GM23338 (cell line): ENCODE results near the gene FBXO22. TPM values are rescaled to one million over a fixed set of nuclear protein-coding genes. Genes with fewer than 3 reads are reported as not detected.

Experiments
- ATAC-seq: fragments of 200-7000 bp; cut with Tn5 transposase; 3 replicates; pipeline ENCODE4 v1.9.1; 2020
- DNase-seq: peaks from one replicate; pipeline ENCODE4 v3.0.0-alpha.2; 2015; ENCODE audit warnings: low spot score
- H2AFZ ChIP-seq: fragments of 200-600 bp; sonication (generic); 2 replicates; pipeline ENCODE4 v1.8.0; 2016; ENCODE audit warnings: antibody characterized with exemption, mild to moderate bottlenecking, moderate library complexity
- H3F3A ChIP-seq: fragments of 200-600 bp; sonication (generic); replicated peaks from 2 replicates; pipeline ENCODE4 v1.8.0; 2017; ENCODE audit warnings: antibody characterized with exemption, mixed run types, low read depth
- H3K27ac ChIP-seq: fragments of 200-600 bp; sonication (generic); 2 replicates; pipeline ENCODE4 v1.6.1; 2016; ENCODE audit warnings: low read depth
- H3K27me3 ChIP-seq: fragments of 200-600 bp; sonication (generic); 2 replicates; pipeline ENCODE4 v1.8.0; 2016; ENCODE audit warnings: mild to moderate bottlenecking, mixed run types, moderate library complexity; ENCODE audit not compliant: insufficient read depth
- H3K36me3 ChIP-seq: fragments of 200-600 bp; sonication (generic); 2 replicates; pipeline ENCODE4 v1.8.0; 2016; ENCODE audit warnings: mild to moderate bottlenecking; ENCODE audit not compliant: insufficient read depth
- H3K4me1 ChIP-seq: fragments of 200-600 bp; sonication (generic); 2 replicates; pipeline ENCODE4 v1.8.0; 2016; ENCODE audit warnings: mild to moderate bottlenecking, moderate library complexity; ENCODE audit not compliant: insufficient read depth
- H3K4me2 ChIP-seq: fragments of 200-600 bp; sonication (generic); 2 replicates; pipeline ENCODE4 v1.7.1; 2017; ENCODE audit warnings: mixed run types
- H3K4me3 ChIP-seq: fragments of 200-600 bp; sonication (generic); 2 replicates; pipeline ENCODE4 v1.6.1; 2016; ENCODE audit warnings: mixed run types
- H3K79me2 ChIP-seq: fragments of 200-600 bp; sonication (generic); replicated peaks from 2 replicates; pipeline ENCODE4 v1.8.0; 2017; ENCODE audit warnings: mild to moderate bottlenecking; ENCODE audit not compliant: insufficient read depth
- H3K9me2 ChIP-seq: fragments of 200-600 bp; sonication (generic); 2 replicates; pipeline ENCODE4 v1.8.0; 2017; ENCODE audit not compliant: insufficient read depth
- H4K20me1 ChIP-seq: fragments of 200-600 bp; sonication (generic); replicated peaks from 2 replicates; pipeline ENCODE4 v1.8.0; 2017; ENCODE audit warnings: mild to moderate bottlenecking; ENCODE audit not compliant: insufficient read depth
- H3K27ac Mint-ChIP-seq: 2 replicates; pipeline ENCODE4 v1.8.0; 2020; ENCODE audit warnings: inconsistent platforms, mild to moderate bottlenecking, moderate library complexity, mixed read lengths
- H3K27me3 Mint-ChIP-seq: 3 replicates; pipeline ENCODE4 v1.8.0; 2022; ENCODE audit warnings: low read depth, mild to moderate bottlenecking, moderate library complexity, mixed read lengths, inconsistent platforms; ENCODE audit not compliant: insufficient read depth, poor library complexity
- H3K36me3 Mint-ChIP-seq: 3 replicates; pipeline ENCODE4 v1.8.0; 2021; ENCODE audit warnings: low read depth, mild to moderate bottlenecking, inconsistent platforms, moderate library complexity, mixed read lengths
- H3K4me1 Mint-ChIP-seq: 3 replicates; pipeline ENCODE4 v1.8.0; 2020; ENCODE audit warnings: mild to moderate bottlenecking, inconsistent platforms, mixed read lengths
- H3K4me3 Mint-ChIP-seq: 3 replicates; pipeline ENCODE4 v1.8.0; 2021; ENCODE audit warnings: moderate library complexity, mild to moderate bottlenecking, inconsistent platforms, mixed read lengths
- H3K9me3 Mint-ChIP-seq: 3 replicates; pipeline ENCODE4 v1.8.0; 2020; ENCODE audit warnings: moderate library complexity, mild to moderate bottlenecking, inconsistent platforms, mixed read lengths
- CREB1 ChIP-seq: fragments of 250-450 bp; sonication (Bioruptor Pico); IDR thresholded peaks from 2 replicates; pipeline ENCODE4 v1.5.0; 2020; ENCODE audit warnings: low read depth, mild to moderate bottlenecking, moderate library complexity
- CTCF ChIP-seq, 2 experiments: fragments of 200-600 bp in 1 of 2; sonication (generic) in 1 of 2; conservative IDR thresholded peaks; 2 replicates each; pipeline versions ENCODE4 v1.5.1 to v1.6.1; 2016 to 2017; ENCODE audit warnings: antibody characterized with exemption in 2 of 2, low read depth in 2 of 2, mild to moderate bottlenecking in 2 of 2, moderate library complexity in 1 of 2
- EZH2 ChIP-seq: fragments of 200-600 bp; sonication (generic); IDR thresholded peaks from one replicate; pipeline ENCODE4 v1.8.0; 2017; ENCODE audit warnings: antibody characterized with exemption, mild to moderate bottlenecking, low read depth; ENCODE audit not compliant: unreplicated experiment
- EZH2phosphoT487 ChIP-seq: fragments of 200-600 bp; sonication (generic); IDR thresholded peaks from one replicate; pipeline ENCODE4 v1.8.1; 2018; ENCODE audit warnings: antibody characterized with exemption; ENCODE audit not compliant: unreplicated experiment
- JUNB ChIP-seq: IDR thresholded peaks from one replicate; pipeline ENCODE4 v1.6.1; 2016; ENCODE audit warnings: antibody characterized with exemption; ENCODE audit not compliant: unreplicated experiment
- NANOG ChIP-seq: IDR thresholded peaks from 2 replicates; pipeline ENCODE4 v1.6.1; 2016; ENCODE audit warnings: antibody characterized with exemption, borderline replicate concordance
- REST ChIP-seq: IDR thresholded peaks from one replicate; pipeline ENCODE4 v1.6.1; 2018; ENCODE audit warnings: antibody characterized with exemption; ENCODE audit not compliant: unreplicated experiment
- STAT1 ChIP-seq: IDR thresholded peaks from one replicate; pipeline ENCODE4 v1.6.1; 2016; ENCODE audit warnings: antibody characterized with exemption; ENCODE audit not compliant: unreplicated experiment
- ZNF114 ChIP-seq: fragments of 250-450 bp; sonication (Bioruptor Pico); IDR thresholded peaks from 2 replicates; pipeline ENCODE4 v1.5.0; 2020; ENCODE audit warnings: mild to moderate bottlenecking, moderate library complexity
- ZNF331 ChIP-seq: fragments of 250-450 bp; sonication (Bioruptor Pico); IDR thresholded peaks from 2 replicates; pipeline ENCODE4 v1.5.0; 2020; ENCODE audit warnings: low read depth, mild to moderate bottlenecking, moderate library complexity
- ZNF462 ChIP-seq: fragments of 250-450 bp; sonication (Bioruptor Pico); IDR thresholded peaks from 2 replicates; pipeline ENCODE4 v1.5.0; 2020; ENCODE audit warnings: mild to moderate bottlenecking, moderate library complexity
- polyA plus RNA-seq: library from polyadenylated mRNA; unstranded; fragments of >200 nt; fragmentation: Nextera tagmentation; extraction: Ambion mirVana; gene quantifications from 2 replicates; pipeline ENCODE4 v1.2.1, GENCODE V29; 2016
- total RNA-seq: library from RNA; depleted of rRNA; stranded (reverse); fragments of >200 nt; shearing (Covaris generic); gene quantifications from 2 replicates; pipeline ENCODE4 v1.2.3, GENCODE V29; 2014

Gene FBXO22
- total and polyA plus RNA-seq, 2 experiments from 2014 or later = 79.8 to 94.5 TPM

- ATAC-seq (no peak), DNase-seq (no peak)
- H4K20me1 ChIP-seq = no peaks in the 10 kb centered on the region
- Mint-ChIP-seq H3K4me1 (no peaks in the 10 kb centered on the region), H3K36me3 (no peaks in the 10 kb centered on the region), H3K27me3 (peaks cover 3% of the 10 kb centered on the region), H3K27ac (no peak overlapping the region), H3K4me3 (no peak overlapping the region), H3K9me3 (no peaks in the 10 kb centered on the region)
- no peaks in the 10 kb centered on the region for H3K4me1 ChIP-seq
- no peak overlapping the region for H3K4me2 ChIP-seq
- TF ChIP-seq ZNF114 (CRISPR knock-in tag) = no peak
- no peak for TF ChIP-seq JUNB
- TF ChIP-seq EZH2 = no peak
- H3K27me3 ChIP-seq = no peaks in the 10 kb centered on the region
- H3F3A ChIP-seq = no peaks in the 10 kb centered on the region
- no peaks in the 10 kb centered on the region for H3K79me2 ChIP-seq
- no peaks in the 10 kb centered on the region for H3K36me3 ChIP-seq
- H3K4me3 ChIP-seq = no peak overlapping the region
- H2AFZ ChIP-seq = no peak overlapping the region
- H3K9me2 ChIP-seq = no peaks in the 10 kb centered on the region
- no peak overlapping the region for H3K27ac ChIP-seq
Measured at GRCh38 chr15:75961331-75961730, 57.7 kb downstream of the FBXO22 start.

- Histone ChIP-seq H4K20me1 (no peaks in the 10 kb centered on the region), H3K27me3 (no peaks in the 10 kb centered on the region), H3K4me1 (no peaks in the 10 kb centered on the region), H2AFZ (no peak overlapping the region), H3K27ac (no peak overlapping the region), H3F3A (no peaks in the 10 kb centered on the region), H3K4me3 (no peak overlapping the region), H3K36me3 (no peaks in the 10 kb centered on the region), H3K4me2 (no peak overlapping the region), H3K79me2 (no peaks in the 10 kb centered on the region), H3K9me2 (no peaks in the 10 kb centered on the region)
- DNase-seq = no peak
- Mint-ChIP-seq H3K9me3 (no peaks in the 10 kb centered on the region), H3K4me3 (no peak overlapping the region), H3K4me1 (no peaks in the 10 kb centered on the region), H3K27ac (no peak overlapping the region), H3K27me3 (peaks cover 3% of the 10 kb centered on the region), H3K36me3 (no peaks in the 10 kb centered on the region)
- TF ChIP-seq NANOG = no peak
- no peak for TF ChIP-seq CTCF (conservative IDR thresholded peaks at IDR 0.05; ENCODE audit: low read depth in 2 of 2)
- no peak for TF ChIP-seq JUNB
- TF ChIP-seq ZNF462 (CRISPR knock-in tag) = no peak
- no peak for TF ChIP-seq STAT1
- TF ChIP-seq ZNF114 (CRISPR knock-in tag) = no peak
- TF ChIP-seq CREB1 (CRISPR knock-in tag) = no peak
- no peak for TF ChIP-seq ZNF331 (CRISPR knock-in tag)
- TF ChIP-seq REST = no peak
- TF ChIP-seq EZH2 = no peak
- TF ChIP-seq EZH2phosphoT487 = no peak
- no peak for ATAC-seq
Measured at GRCh38 chr15:75966073-75966472, 62.4 kb downstream of the FBXO22 start.
